Endothelial cell of umbilical vein (primary cell): ENCODE data around the gene P4HB. TPM values are rescaled to one million over a fixed set of nuclear protein-coding genes. Genes with fewer than 3 reads are reported as not detected.

Experiments
- BruUV-seq: library from RNA; stranded (reverse); fragments of 400-500 nt; replicated peaks from 2 replicates; lab custom pipeline; 2021; lab: Mats Ljungman, UMichigan
- CTCF ChIA-PET: fragments of 300-600, 350-600 bp; sonication (Branson Sonifier 250); formaldehyde crosslinking; loops from one replicate; lab custom pipeline; 2021; ENCODE audit warnings: antibody characterized with exemption, inconsistent platforms; lab: Charles Lee
- POLR2A ChIA-PET: fragments of 300-600, 350-600 bp; sonication (Branson Sonifier 250); formaldehyde crosslinking; loops from one replicate; lab custom pipeline; 2021; ENCODE audit warnings: antibody characterized with exemption, inconsistent platforms; lab: Charles Lee
- DNase-seq: peaks from one replicate; pipeline ENCODE4 v3.0.0-alpha.2; 2011; ENCODE audit warnings: low read depth, low spot score
- FAIRE-seq: peaks from 2 replicates; lab custom pipeline; 2011; peaks lifted over from hg19 to GRCh38; lab: Jason Lieb, UNC
- H2AFZ ChIP-seq: 2 replicates; pipeline ENCODE4 v1.6.0; 2012; ENCODE audit warnings: low read depth, low read length, control low read depth, inconsistent platforms
- H3K27ac ChIP-seq: 2 replicates; pipeline ENCODE4 v1.5.1; 2011; ENCODE audit warnings: low read depth, mild to moderate bottlenecking, control low read depth, low read length, moderate library complexity; ENCODE audit not compliant: insufficient read depth
- H3K27me3 ChIP-seq, 2 experiments: 2 replicates each; pipeline versions ENCODE4 v1.6.0 to v1.6.1; 2011; ENCODE audit warnings: low read length in 2 of 2, mixed read lengths in 1 of 2; ENCODE audit not compliant: control insufficient read depth in 2 of 2, insufficient read depth in 2 of 2
- H3K36me3 ChIP-seq, 2 experiments: 2 replicates in 1 of 2; 3 replicates in 1 of 2; pipeline ENCODE4 v1.5.1; 2011; ENCODE audit warnings: low read length in 2 of 2, mild to moderate bottlenecking in 1 of 2, moderate library complexity in 1 of 2; ENCODE audit not compliant: control insufficient read depth in 2 of 2, insufficient read depth in 2 of 2; ENCODE audit errors: extremely low read depth in 1 of 2
- H3K4me1 ChIP-seq: 3 replicates; pipeline ENCODE4 v1.5.1; 2011; ENCODE audit warnings: mild to moderate bottlenecking, low read length; ENCODE audit not compliant: control insufficient read depth, insufficient read depth; ENCODE audit errors: extremely low read depth
- H3K4me2 ChIP-seq: 2 replicates; pipeline ENCODE4 v1.6.1; 2011; ENCODE audit warnings: low read length, control low read depth, mixed read lengths; ENCODE audit not compliant: insufficient read depth
- H3K4me3 ChIP-seq, 3 experiments: fragments of 200-600 bp in 1 of 3; sonication (generic), shearing (Covaris generic) in 1 of 3; replicated peaks in 1 of 3; 2 replicates each; pipeline ENCODE4 v1.5.1; 2011 to 2016; ENCODE audit warnings: control low read depth in 3 of 3, low read length in 3 of 3, mild to moderate bottlenecking in 2 of 3, inconsistent platforms in 1 of 3, low read depth in 1 of 3, moderate library complexity in 1 of 3; ENCODE audit not compliant: insufficient read depth in 1 of 3
- H3K79me2 ChIP-seq: 2 replicates; pipeline ENCODE4 v1.6.0; 2012; ENCODE audit warnings: low read length, inconsistent platforms; ENCODE audit not compliant: control insufficient read depth, insufficient read depth
- H3K9ac ChIP-seq: replicated peaks from 2 replicates; pipeline ENCODE3; 2011; ENCODE audit warnings: low read length, control low read depth; ENCODE audit not compliant: insufficient read depth; ENCODE audit errors: extremely low read depth
- H3K9me1 ChIP-seq: replicated peaks from 3 replicates; pipeline ENCODE4 v1.6.0; 2011; ENCODE audit warnings: mild to moderate bottlenecking, low read length; ENCODE audit not compliant: control insufficient read depth, insufficient read depth; ENCODE audit errors: extremely low read depth
- H3K9me3 ChIP-seq: replicated peaks from 2 replicates; pipeline ENCODE4 v1.5.1; 2012; ENCODE audit warnings: low read length, inconsistent platforms; ENCODE audit not compliant: control insufficient read depth, insufficient read depth
- H4K20me1 ChIP-seq: replicated peaks from 2 replicates; pipeline ENCODE3; 2011; ENCODE audit warnings: mild to moderate bottlenecking, low read length; ENCODE audit not compliant: control insufficient read depth, insufficient read depth; ENCODE audit errors: extremely low read depth
- EZH2 ChIP-seq: IDR thresholded peaks from 2 replicates; pipeline ENCODE4 v1.6.1; 2012; ENCODE audit warnings: borderline replicate concordance, low read depth, mild to moderate bottlenecking, moderate library complexity, low read length, inconsistent platforms; ENCODE audit not compliant: severe bottlenecking
- FOS ChIP-seq: IDR thresholded peaks from 2 replicates; pipeline ENCODE4 v1.6.1; 2011; ENCODE audit warnings: mild to moderate bottlenecking, low read length, moderate library complexity, borderline replicate concordance; ENCODE audit not compliant: insufficient read depth
- GATA2 ChIP-seq: IDR thresholded peaks from 2 replicates; pipeline ENCODE4 v1.7.0; 2011; ENCODE audit warnings: low read depth, mild to moderate bottlenecking, moderate library complexity, mixed read lengths, low read length; ENCODE audit not compliant: insufficient read length, insufficient read depth
- JUN ChIP-seq: IDR thresholded peaks from 2 replicates; pipeline ENCODE4 v1.6.1; 2011; ENCODE audit warnings: borderline replicate concordance, low read depth; ENCODE audit not compliant: insufficient read length, insufficient read depth
- MYC ChIP-seq: IDR thresholded peaks from one replicate; pipeline ENCODE4 v1.6.1; 2011; ENCODE audit warnings: mild to moderate bottlenecking, low read depth, low read length
- POLR2A ChIP-seq: IDR thresholded peaks from 2 replicates; pipeline ENCODE4 v1.6.1; 2012; ENCODE audit warnings: low read depth, mild to moderate bottlenecking, control low read depth, low read length
- POLR2AphosphoS5 ChIP-seq: IDR thresholded peaks from 2 replicates; pipeline ENCODE4 v1.6.1; 2012; ENCODE audit warnings: low read depth, mild to moderate bottlenecking, control low read depth, low read length, moderate library complexity; ENCODE audit not compliant: insufficient read depth
- dilution Hi-C: fragments of 300-500 bp; cut with MboI; formaldehyde crosslinking; loops from one replicate; pipeline ENCODE4 v1.15.0; 2019; ENCODE audit warnings: low sequenced_read_pairs; ENCODE audit not compliant: extremely low pct_ligation_motif_present
- intact Hi-C: fragments of 100-400 bp; cut with micrococcal nuclease; formaldehyde crosslinking; loops from one replicate; pipeline ENCODE4 v1.10.0; 2022
- polyA plus RNA-seq, 4 experiments: library from polyadenylated mRNA; depleted of rRNA in 3 of 4; stranded (reverse) in 3 of 4; unstranded in 1 of 4; fragments of >200 nt; gene quantifications; 2 replicates each; pipeline versions ENCODE4 v1.2.1 to v1.2.3, GENCODE V29; 2011 to 2012; ENCODE audit warnings: missing spikeins in 1 of 4
- total RNA-seq: library from RNA; stranded (reverse); gene quantifications from 2 replicates; pipeline ENCODE4 v1.2.3, GENCODE V29; 2021
- TF ChIP-seq, protein P1 (sequence below): IDR thresholded peaks from 2 replicates; pipeline ENCODE4 v1.6.1; 2011; ENCODE audit not compliant: insufficient read depth, insufficient read length
- TF ChIP-seq, protein P2 (sequence below), 2 donors: IDR thresholded peaks; 1 replicate in 1 of 2; 2 replicates in 1 of 2; pipeline ENCODE4 v1.5.1; 2011; ENCODE audit warnings: low read length in 2 of 2, mild to moderate bottlenecking in 2 of 2, moderate library complexity in 2 of 2, control low read depth in 1 of 2, inconsistent platforms in 1 of 2, low read depth in 1 of 2; ENCODE audit not compliant: insufficient read depth in 1 of 2; ENCODE audit errors: extremely low read depth in 1 of 2

Gene P4HB
- total and polyA plus RNA-seq, 2 donors (not counting 3 experiments of a cell fraction or from before 2014, with no cell fraction given): 201 to 988 TPM

DNA sequence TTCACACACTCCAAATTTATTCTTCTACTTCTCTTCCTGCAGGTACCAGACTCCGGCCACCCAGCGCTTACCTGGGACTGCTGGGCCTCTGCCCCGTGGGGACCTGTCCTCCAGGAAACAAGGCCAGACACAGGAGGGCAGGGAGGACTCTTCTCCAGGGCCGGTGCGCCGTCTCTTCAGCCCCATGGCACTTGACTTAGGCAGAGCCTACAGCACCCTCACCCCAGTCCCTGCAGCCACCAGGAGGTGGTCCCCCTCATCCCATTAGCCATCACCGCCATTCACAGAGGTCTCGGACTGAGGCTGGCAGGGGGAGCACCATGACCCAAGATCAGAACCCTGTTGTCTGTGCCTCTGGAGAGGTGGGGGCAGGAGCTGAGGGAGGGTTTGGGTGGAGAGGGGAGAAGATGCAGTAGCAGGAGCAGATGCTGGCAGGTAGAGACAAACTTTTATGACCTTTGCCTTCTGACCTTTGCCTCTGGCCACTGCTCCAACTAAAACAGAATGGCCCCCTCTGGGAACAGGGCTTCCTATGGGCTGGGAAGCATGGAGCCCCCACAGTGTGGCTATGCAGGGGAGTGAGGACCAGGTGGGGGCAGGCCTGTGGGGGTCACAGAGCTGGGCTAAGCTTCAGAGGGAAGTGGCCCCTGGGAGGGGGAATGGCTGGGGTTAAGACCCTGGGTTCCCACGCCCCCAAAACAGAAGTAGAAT is 58.1 kb downstream of the P4HB start:
- dilution Hi-C loops (no loop called here), intact Hi-C loops (no loop called here)
- Histone ChIP-seq H3K4me1 (no peaks in the 10 kb centered on the region), H3K9me3 (no peaks in the 10 kb centered on the region), H3K36me3 (no peaks in the 10 kb centered on the region), H3K9me1 (no peaks in the 10 kb centered on the region), H3K79me2 (no peaks in the 10 kb centered on the region), H3K9ac (no peak overlapping the region), H3K4me3 (no peak overlapping the region), H2AFZ (no peak overlapping the region), H3K4me2 (no peak overlapping the region), H3K27ac (no peak overlapping the region), H3K27me3 (peaks cover 25 to 36% of the 10 kb centered on the region in 2 experiments), H4K20me1 (no peaks in the 10 kb centered on the region)
- TF ChIP-seq, protein P1, sequence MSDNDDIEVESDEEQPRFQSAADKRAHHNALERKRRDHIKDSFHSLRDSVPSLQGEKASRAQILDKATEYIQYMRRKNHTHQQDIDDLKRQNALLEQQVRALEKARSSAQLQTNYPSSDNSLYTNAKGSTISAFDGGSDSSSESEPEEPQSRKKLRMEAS: no peak
- TF ChIP-seq MYC: no peak
- TF ChIP-seq POLR2AphosphoS5: no peak
- no peak for TF ChIP-seq EZH2
- no peak for TF ChIP-seq JUN
- no peak for TF ChIP-seq POLR2A
- TF ChIP-seq GATA2: no peak
- TF ChIP-seq FOS: no peak
- TF ChIP-seq, protein P2, sequence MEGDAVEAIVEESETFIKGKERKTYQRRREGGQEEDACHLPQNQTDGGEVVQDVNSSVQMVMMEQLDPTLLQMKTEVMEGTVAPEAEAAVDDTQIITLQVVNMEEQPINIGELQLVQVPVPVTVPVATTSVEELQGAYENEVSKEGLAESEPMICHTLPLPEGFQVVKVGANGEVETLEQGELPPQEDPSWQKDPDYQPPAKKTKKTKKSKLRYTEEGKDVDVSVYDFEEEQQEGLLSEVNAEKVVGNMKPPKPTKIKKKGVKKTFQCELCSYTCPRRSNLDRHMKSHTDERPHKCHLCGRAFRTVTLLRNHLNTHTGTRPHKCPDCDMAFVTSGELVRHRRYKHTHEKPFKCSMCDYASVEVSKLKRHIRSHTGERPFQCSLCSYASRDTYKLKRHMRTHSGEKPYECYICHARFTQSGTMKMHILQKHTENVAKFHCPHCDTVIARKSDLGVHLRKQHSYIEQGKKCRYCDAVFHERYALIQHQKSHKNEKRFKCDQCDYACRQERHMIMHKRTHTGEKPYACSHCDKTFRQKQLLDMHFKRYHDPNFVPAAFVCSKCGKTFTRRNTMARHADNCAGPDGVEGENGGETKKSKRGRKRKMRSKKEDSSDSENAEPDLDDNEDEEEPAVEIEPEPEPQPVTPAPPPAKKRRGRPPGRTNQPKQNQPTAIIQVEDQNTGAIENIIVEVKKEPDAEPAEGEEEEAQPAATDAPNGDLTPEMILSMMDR (IDR thresholded peaks at IDR 0.05; ENCODE audit: extremely low read depth in 1 of 2, insufficient read depth in 1 of 2, low read depth in 1 of 2, low read length in 2 of 2): no peak
- FAIRE-seq: no peak
- no TSS peak for BruUV-seq
- no peak for DNase-seq
- POLR2A ChIA-PET: no interaction called here
- CTCF ChIA-PET: no interaction called here
